Upper lobe of left lung (tissue), 6 donors: Measurements from ENCODE around the gene NAA80. TPM values are rescaled to one million over a fixed set of nuclear protein-coding genes. Genes with fewer than 3 reads are reported as not detected.
A peak's percentile ranks its signal among the peaks of the same experiment; 100 is the strongest.

Experiments
- ATAC-seq, 2 donors: fragments of 200-7000 bp; cut with Tn5 transposase; one replicate each; pipeline ENCODE4 v1.9.1; 2022; ENCODE audit warnings: mild to moderate bottlenecking in 2 of 2, moderate library complexity in 2 of 2; ENCODE audit not compliant: low FRiP score in 2 of 2
- DNase-seq, 2 donors: peaks; one replicate each; pipeline ENCODE4 v3.0.0-alpha.2; 2019 to 2020
- H3K27ac ChIP-seq, 4 donors: fragments of 200-600 bp; sonication (generic); one replicate each; pipeline ENCODE4 v1.5.1; 2016 to 2019
- H3K27me3 ChIP-seq, 4 donors: fragments of 200-600 bp; sonication (generic); one replicate each; pipeline ENCODE4 v1.5.1; 2017 to 2019
- H3K36me3 ChIP-seq, 4 donors: fragments of 200-600 bp; sonication (generic); one replicate each; pipeline ENCODE4 v1.5.1; 2016 to 2019
- H3K4me1 ChIP-seq, 4 donors: fragments of 200-600 bp; sonication (generic); one replicate each; pipeline ENCODE4 v1.5.1; 2018 to 2019
- H3K4me3 ChIP-seq, 4 donors: fragments of 200-600 bp; sonication (generic); one replicate each; pipeline ENCODE4 v1.5.1; 2017 to 2019; ENCODE audit warnings: mild to moderate bottlenecking in 2 of 4, moderate library complexity in 1 of 4
- H3K9me3 ChIP-seq, 4 donors: fragments of 200-600 bp; sonication (generic); one replicate each; pipeline ENCODE4 v1.5.1; 2018 to 2019
- CTCF ChIP-seq, 6 experiments: fragments of 450-650 bp in 4 of 6; fragments of 200-600 bp in 2 of 6; sonication (generic) in 2 of 6; IDR thresholded peaks; one replicate each; pipeline ENCODE4 v1.5.1; 2016 to 2019; ENCODE audit warnings: antibody characterized with exemption in 6 of 6
- EP300 ChIP-seq, 4 donors: sonication (generic); formaldehyde crosslinking; IDR thresholded peaks; one replicate each; pipeline ENCODE4 v1.5.1; 2017; ENCODE audit warnings: antibody characterized with exemption in 4 of 4, control low read depth in 2 of 4
- POLR2A ChIP-seq, 4 donors: fragments of 450-650 bp; IDR thresholded peaks; one replicate each; pipeline ENCODE4 v1.5.1; 2016 to 2017; ENCODE audit warnings: antibody characterized with exemption in 4 of 4, mild to moderate bottlenecking in 2 of 4
- POLR2AphosphoS5 ChIP-seq, 2 donors: sonication (generic); formaldehyde crosslinking; IDR thresholded peaks; one replicate each; pipeline ENCODE4 v1.5.1; 2017; ENCODE audit warnings: antibody characterized with exemption in 2 of 2
- WGBS, 2 donors: methylation state at CpG; one replicate each; pipeline ENCODE4 v1.1.5; 2017 to 2018; 5-methylcytosine and 5-hydroxymethylcytosine counted together
- total RNA-seq, 6 donors: library from RNA; depleted of rRNA in 4 of 6; stranded (reverse); fragments of >200 nt in 4 of 6; gene quantifications; one replicate each; pipeline versions ENCODE4 v1.1.0 to v1.2.1, GENCODE V29; 2016 to 2021
- donor health status: DM: no; HTN: no; CAD: no; lungs with moderate emphysema.
- donor health status: DM: no; HTN: yes; CAD: no; lungs with severe emphysema.

NAA80 gene
- total RNA-seq, 6 donors from 2014 or later = 12.1 to 34.5 (median 15.1) TPM

GRCh38 chr3:50260027-50260941 is 38.9 kb downstream of the NAA80 start:
- H3K27ac ChIP-seq = peak overlapping the region; percentile 94 to 98 (median 96)
- H3K9me3 ChIP-seq = peaks cover 0 to 7% (median 0%) of the 10 kb centered on the region in 4 donors
- H3K4me3 ChIP-seq = peak overlapping the region in 3 of 4 donors; percentile 46 to 60 (median 56)
- TF ChIP-seq CTCF (IDR thresholded peaks at IDR 0.05) (peak; percentile 97 to 100 (median 100)), POLR2AphosphoS5 (IDR thresholded peaks at IDR 0.05) (peak; percentile 81 to 89), POLR2A (IDR thresholded peaks at IDR 0.05) (peak in 2 of 4 donors; percentile 41 to 73), EP300 (IDR thresholded peaks at IDR 0.05) (peak in 1 of 4 donors; percentile 61)
- WGBS, 2 donors = 5 to 15% methylated on average over 10 to 25 of the region's 70 CpGs
- H3K4me1 ChIP-seq = peaks cover 71 to 85% (median 79%) of the 10 kb centered on the region in 4 donors
- H3K27me3 ChIP-seq = no peaks in the 10 kb centered on the region
- peaks cover 16 to 41% (median 35%) of the 10 kb centered on the region in 4 donors for H3K36me3 ChIP-seq
- ATAC-seq (peak; percentile 89 to 94), DNase-seq (peak; percentile 97 to 99)

GRCh38 chr3:50259432-50260026 is 39.7 kb downstream of the NAA80 start:
- TF ChIP-seq EP300 (IDR thresholded peaks at IDR 0.05) (no peak), POLR2AphosphoS5 (IDR thresholded peaks at IDR 0.05) (no peak), CTCF (IDR thresholded peaks at IDR 0.05) (no peak), POLR2A (IDR thresholded peaks at IDR 0.05) (no peak)
- Histone ChIP-seq H3K27ac (peak overlapping the region; percentile 94 to 98 (median 96)), H3K9me3 (peaks cover 0 to 7% (median 0%) of the 10 kb centered on the region in 4 donors), H3K4me1 (peaks cover 69 to 85% (median 79%) of the 10 kb centered on the region in 4 donors), H3K4me3 (peak overlapping the region in 3 of 4 donors; percentile 46 to 60 (median 56)), H3K36me3 (peaks cover 16 to 48% (median 39%) of the 10 kb centered on the region in 4 donors), H3K27me3 (no peaks in the 10 kb centered on the region)
- no peak for DNase-seq
- WGBS, 2 donors = 32 to 56% methylated on average over 9 to 17 of the region's 18 CpGs
- peak in 1 of 2 donors; percentile 1 for ATAC-seq

- Histone ChIP-seq H3K36me3 (peaks cover 16 to 54% (median 42%) of the 10 kb centered on the region in 4 donors), H3K4me3 (no peak overlapping the region), H3K9me3 (peaks cover 0 to 7% (median 0%) of the 10 kb centered on the region in 4 donors), H3K27ac (peak overlapping the region; percentile 94 to 98 (median 96)), H3K27me3 (no peaks in the 10 kb centered on the region), H3K4me1 (peaks cover 68 to 84% (median 79%) of the 10 kb centered on the region in 4 donors)
- no peak for ATAC-seq
- DNase-seq = no peak
- WGBS, 2 donors = 72 to 86% methylated on average over 15 to 16 of the region's 16 CpGs
- TF ChIP-seq POLR2AphosphoS5 (IDR thresholded peaks at IDR 0.05) = no peak
- TF ChIP-seq CTCF (IDR thresholded peaks at IDR 0.05) = peak in 1 of 6 experiments; percentile 7
- no peak for TF ChIP-seq EP300 (IDR thresholded peaks at IDR 0.05)
- TF ChIP-seq POLR2A (IDR thresholded peaks at IDR 0.05) = no peak
Measured at GRCh38 chr3:50258979-50259378, 40.2 kb downstream of the NAA80 start.

GRCh38 chr3:50258029-50258680 is 41.0 kb downstream of the NAA80 start:
- no peak overlapping the region for H3K4me3 ChIP-seq
- no peak for DNase-seq
- TF ChIP-seq POLR2AphosphoS5 (IDR thresholded peaks at IDR 0.05) (peak; percentile 21 to 49), CTCF (IDR thresholded peaks at IDR 0.05) (no peak), EP300 (IDR thresholded peaks at IDR 0.05) (peak in 1 of 4 donors; percentile 27)
- H3K4me1 ChIP-seq = peaks cover 65 to 86% (median 82%) of the 10 kb centered on the region in 4 donors
- H3K36me3 ChIP-seq = peaks cover 16 to 60% (median 50%) of the 10 kb centered on the region in 4 donors
- H3K27me3 ChIP-seq = no peaks in the 10 kb centered on the region
- H3K27ac ChIP-seq = peak overlapping the region; percentile 94 to 98 (median 96)
- ATAC-seq = no peak
- 71 to 74% methylated on average over 13 to 17 of the region's 17 CpGs for WGBS, 2 donors
- peaks cover 0 to 7% (median 0%) of the 10 kb centered on the region in 4 donors for H3K9me3 ChIP-seq
